Germinal center (tissue), 1 donor: ENCODE results near the gene DUSP7.
A peak's percentile ranks its signal among the peaks of the same experiment; 100 is the strongest.

Experiments
- DNase-seq: peaks from one replicate; pipeline ENCODE4 v3.0.0; 2012; ENCODE audit warnings: mixed read lengths, low spot score

Gene DUSP7, protein sequence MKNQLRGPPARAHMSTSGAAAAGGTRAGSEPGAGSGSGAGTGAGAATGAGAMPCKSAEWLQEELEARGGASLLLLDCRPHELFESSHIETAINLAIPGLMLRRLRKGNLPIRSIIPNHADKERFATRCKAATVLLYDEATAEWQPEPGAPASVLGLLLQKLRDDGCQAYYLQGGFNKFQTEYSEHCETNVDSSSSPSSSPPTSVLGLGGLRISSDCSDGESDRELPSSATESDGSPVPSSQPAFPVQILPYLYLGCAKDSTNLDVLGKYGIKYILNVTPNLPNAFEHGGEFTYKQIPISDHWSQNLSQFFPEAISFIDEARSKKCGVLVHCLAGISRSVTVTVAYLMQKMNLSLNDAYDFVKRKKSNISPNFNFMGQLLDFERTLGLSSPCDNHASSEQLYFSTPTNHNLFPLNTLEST

DNA sequence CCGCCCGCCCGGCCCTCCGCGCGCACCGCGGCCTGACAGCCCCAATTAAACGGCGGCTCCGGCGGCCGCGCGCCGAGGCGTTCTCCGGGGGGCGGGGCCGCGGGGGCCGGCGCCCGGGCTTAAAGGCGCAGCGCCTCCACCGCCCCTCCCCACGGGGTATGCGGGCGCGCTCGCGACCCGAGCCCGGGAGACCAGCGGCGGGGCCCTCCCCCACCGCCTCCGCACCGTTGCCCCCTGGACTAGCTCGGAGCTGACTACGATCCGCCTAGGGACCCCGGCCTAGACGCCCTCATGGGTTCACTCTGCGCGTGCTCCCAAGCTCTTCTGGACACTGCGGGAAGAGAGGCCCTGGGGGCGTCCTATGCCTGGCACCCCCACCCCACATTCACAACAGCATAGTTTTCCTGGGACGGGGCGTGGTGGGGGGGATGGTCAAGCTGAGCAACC, at the start of gene DUSP7:
DUSP7 (minus strand) TSS at position 51 of the 447 bp plus-strand sequence. CDS start 205 bp downstream, outside the sequence.
- DNase-seq = peak; percentile 78

DNA sequence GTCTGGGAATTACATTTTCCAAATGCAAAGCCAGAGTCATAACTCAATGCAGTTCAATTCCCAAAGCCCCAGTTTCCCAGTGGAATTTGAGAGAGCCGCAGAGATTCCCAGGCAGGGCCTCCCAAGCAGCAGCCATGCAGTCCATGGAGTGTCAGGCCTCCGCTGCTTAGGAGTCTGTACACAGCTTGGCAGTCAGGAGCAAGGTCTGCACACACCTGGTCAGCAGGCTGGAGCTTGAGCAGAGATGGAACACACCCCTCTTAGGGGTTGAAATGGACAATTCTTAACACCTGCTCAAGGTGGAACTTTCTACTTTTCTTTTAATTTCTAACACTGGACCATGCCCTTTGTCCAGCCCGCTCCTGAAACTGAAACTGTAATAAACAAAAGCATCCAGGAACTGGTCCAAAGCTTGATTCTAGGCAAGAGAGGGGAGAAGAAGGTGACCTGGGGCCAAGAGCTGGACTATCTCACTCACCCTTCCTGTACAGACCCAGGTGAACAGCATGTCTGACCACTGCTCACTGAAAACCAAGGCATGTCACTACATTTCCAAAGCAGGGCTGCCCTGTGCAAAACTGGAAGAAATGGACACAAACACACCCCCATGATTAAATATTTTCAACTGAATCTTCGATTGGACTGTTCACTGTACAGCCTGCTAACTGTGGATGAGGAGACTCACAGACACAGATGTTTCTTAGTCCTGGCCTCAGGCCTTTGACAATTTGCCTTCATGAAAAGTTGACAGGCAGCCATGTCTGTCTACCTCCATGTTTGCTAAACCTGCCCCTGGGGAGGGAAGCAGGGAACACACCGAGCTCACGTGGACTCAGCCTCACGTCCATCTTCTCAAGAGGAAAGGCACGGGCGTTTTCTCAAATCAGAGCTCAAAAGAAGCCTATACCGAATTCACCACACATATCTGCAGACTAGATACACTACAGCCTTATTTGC, 48.6 kb upstream of the DUSP7 start:
- no peak for DNase-seq

DNA sequence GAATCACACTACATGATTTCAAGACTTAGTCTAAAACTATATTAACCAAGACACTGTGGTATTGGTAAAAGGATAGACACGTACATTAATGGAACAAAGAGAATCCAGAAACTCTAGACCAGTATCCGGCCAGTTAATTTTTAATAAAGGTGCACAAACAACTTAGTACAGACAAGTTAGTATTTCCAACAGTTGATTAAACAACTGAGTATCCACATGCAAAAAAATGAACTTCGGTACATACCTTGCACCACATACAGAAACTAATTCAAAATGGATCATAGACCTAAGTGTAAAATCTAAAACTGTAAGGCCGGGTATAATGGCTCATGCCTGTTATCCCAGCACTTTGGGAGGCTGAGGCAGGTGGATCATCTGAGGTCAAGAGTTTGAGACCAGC, 46.6 kb upstream of the DUSP7 start:
- DNase-seq = no peak

DNA sequence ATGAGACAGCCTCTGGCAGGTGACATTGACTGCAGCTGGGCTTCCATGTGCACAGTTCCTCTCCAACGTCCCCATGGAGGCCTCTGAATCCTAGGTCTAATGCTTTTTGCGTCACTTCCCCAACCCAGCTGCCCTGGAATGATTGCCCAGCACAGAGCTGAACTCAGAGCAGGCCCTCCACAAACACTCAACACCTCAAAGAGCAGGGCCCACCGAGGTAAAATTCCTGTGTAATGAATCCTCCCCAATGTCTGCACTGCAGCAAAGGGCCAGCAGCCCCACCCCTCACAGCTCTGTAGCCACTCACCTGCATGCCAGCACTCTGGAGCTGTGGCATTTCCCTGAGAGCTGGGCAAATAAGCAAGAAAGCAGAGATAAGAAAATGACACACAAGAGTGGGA, 42.6 kb upstream of the DUSP7 start:
- no peak for DNase-seq

DNA sequence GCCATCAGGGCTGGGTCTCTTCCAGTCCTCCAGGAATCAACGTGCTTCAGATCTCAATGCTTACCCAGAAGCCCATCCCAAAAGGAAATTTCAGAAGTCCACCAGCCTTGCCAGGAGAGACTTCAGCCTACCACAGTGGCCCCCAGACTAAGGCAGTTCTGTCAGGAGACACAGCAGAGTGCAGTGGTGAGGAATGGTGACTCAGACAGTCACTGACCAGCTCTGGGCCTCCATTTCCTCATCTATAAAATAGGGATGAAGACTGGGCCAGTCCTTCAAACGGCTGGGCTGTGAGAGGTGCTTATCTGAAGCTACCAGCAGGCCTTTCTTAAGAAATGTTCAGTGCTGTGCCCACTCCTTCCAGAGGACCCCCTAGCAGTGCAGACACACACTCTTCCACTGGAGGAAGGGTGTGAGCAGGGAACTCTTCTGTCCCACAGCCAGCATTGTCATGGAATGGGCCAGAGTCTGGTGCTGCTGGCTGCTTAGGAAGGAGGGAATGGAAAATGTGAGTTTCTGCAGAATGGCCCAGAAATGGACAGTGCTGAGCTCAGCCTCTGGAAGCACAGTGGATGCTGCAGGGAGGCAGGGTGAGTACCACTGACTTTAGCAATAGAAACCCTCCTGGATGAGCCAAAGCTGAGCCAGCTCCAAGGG, 41.6 kb upstream of the DUSP7 start:
- no peak for DNase-seq

DNA sequence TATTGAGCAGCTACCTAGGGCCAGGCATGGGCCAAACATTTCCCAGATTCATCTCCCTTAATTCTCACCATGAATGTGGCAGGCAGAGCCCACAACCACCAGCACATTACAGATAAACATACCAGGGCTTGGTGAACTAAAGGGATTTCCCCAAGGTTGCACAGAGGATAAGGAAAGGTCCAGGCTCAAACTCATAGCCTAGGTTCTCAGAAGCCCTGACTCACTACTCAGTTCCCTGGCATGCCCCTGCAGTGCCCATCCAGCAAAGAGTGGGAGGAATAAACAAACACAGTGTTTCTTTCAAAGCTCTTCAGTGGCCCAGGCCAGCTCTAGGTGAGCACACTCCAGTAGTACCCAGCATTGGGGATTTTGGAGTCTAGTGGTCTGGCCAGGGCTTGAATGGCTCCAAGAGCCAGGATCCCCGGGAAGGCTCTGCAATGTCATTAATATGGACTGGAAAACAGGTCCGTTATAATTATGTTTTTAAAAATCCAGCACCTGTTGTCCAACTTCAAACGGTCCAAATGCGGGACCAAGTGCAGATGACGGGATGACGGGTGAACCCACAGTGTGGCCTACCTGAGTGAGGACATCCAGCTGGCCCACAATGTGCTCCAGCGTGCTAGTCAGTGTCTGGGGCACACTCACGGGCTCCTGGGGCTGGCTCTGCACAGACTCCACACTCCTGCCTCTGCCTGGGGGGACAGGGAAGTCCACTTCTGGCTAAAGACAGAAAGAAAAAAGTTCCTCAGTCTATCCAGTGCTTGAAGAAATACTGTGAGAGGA, 39.8 kb upstream of the DUSP7 start:
- no peak for DNase-seq

DNA sequence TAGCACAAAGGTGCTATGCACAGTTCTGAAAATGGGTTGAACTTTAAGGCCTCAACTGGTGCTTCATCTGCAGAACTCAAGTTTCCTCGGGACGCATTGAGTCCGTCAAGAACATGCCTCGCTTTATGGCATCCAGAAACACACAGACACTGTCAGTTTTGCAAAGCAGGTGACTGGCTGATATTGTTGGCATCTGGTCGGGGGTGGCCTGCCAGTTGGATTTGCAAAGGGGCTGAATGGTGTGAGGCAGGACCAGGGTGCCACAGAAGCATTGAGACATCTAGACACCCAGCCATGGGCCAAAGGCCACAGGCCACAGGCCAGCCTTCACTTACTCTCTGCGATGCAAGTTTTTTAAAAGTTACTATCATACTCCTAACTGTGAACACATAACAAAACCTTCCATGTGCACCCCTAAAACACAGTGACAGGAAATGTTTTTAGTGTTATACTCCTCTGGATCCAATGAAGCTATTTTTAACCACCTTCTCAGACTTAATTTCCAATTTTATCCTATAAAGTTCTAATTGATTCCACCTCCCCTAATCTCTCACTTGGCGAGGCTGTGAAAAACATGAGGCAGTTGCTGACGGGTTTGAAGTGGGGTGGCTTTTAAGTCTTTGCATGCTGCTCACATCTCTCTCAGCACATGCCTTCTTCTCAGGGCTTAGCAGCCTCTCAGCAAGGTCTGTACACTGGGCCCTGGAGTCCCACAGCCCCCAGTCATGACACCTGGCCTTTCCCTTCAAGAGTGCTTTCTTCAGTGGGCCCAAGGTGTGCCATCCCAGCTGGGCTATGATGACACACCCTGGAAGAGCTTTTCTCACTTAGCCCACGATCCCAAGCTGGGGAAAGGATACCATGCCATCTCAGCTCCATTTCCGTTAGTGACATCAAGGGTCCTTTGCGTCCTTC, 38.5 kb upstream of the DUSP7 start:
- no peak for DNase-seq

DNA sequence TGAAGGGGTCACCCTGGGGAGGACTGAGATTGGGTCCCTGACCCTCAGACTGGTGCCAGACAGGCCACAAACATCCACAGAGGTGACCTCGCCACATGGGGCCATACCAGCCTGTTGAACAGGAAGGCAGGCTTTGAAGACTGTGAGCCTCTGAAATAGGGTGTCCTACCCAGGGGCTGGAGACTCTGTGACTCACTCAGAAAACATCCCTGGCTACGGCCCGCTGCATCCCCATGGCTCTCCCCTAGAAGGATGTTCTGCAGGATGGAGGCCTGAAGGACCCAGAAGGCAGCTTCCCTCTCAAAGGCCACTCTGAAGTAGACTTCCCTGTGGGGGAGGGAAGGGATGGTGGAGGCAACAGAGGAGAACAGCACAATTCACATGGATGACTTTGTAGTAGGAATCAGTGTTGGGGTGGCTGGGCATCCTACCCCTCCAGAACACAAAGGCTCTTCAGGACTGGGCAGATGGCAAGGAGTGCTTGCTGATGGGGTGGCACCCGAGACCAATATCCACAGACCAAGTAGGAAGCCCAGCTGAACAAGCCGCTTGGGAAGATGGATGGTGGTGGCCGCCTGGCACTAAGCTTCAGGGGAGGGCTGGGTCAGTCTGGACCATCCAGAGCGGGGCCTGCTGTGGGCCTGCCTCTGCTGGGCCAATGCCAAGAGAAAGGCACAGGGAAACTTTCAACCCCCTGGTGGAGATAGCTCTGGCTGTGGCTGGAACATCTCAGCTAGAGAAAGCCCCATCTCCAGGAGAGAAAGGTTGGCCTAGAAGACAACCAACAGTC, 37.6 kb upstream of the DUSP7 start:
- DNase-seq = no peak

DNA sequence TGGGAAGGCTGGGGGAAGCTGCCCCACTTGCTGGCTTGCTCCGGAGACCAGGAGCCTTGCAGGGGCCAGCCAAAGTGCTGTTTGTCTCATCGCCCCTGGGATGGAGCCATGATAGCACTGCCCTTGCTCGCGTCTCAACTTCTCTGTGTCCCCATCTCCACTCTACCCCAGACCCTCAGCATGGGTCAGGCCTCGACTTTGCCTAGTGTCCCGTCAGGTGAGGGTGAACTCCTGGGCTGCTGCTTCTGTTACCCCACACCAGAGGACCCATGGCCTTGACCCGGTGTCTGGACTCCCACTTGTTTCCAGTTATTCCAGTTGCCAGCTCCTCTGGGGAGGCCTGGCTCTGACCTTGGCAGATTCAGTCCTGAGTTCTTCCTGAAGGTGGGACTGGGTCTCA, 36.5 kb upstream of the DUSP7 start:
- no peak for DNase-seq

DNA sequence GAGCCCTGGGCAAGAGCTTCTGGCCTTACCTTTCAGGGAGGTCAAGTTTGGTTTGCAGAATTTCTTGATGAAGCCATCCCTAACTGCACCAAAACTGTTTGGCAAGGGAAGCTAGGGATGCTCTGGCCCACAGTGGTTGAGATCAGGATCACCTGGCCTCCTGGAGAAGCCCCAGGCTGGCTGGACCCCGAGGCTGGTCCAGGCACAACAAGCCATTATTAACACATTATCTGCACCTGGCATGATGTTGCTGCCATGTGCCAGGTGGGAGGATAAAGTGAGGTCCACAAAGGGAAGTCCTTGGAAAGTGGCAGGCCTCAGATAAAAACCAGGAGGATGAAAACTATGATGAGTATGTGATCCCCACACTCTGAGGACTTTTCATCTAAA, 35.9 kb upstream of the DUSP7 start:
- DNase-seq = no peak

DNA sequence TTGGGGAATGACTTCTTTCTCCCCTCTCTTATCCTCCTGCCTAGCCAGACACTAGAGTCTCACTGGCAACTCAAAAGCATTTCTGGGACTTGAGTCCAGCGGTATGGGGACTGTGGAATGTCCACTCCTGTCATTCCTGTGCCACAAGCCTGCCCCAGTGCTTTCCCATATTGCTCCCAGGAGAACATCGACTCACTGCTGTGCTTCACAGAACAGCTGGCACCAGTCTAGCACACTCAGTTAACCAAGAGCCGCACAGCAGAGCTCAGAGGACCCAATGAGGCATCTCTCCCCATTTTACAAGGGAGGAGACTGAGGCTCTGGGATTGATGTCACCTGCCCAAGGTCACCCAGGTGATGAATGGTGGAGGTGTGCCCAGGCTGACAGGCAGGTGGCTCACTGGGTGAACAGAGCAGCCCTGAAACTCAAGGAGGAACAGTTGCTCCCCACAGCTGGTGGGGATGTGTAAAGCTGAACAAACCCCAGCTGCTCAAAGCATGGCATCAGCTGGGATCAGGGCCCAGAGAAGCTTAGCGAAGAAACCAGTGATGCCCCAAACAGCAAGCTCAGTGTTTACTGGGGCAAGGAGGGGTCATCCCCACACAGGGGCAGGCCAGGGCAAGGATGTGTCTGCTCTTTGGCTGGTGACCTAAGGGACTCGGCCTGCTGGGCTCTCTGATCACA, 35.4 kb upstream of the DUSP7 start:
- DNase-seq = no peak

DNA sequence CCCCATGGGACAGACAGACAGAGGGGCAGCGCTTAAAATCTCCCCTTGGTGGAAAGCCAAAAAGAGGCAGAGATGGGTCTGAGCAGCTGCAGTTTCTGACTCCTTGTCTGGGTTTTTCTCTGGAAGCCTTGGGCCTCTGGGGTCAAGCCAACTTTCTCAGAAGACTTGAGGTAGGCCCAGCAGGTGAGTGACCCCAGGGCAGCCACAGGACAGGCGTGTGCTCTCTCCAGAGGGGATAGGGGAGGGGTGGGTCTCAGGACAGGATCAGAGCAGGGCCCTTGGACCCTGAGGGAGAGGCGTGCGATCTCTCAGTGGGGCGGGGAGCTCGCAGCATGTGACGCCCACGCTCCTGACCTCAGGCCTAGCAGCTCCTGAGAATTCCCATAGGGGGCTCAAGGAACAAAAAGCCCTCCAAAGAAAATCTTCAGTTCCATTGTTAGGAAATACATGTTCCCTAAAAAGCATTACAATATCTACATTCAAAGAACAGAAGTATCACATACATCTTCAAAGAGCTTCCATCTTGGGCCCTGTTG, 34.6 kb upstream of the DUSP7 start:
- DNase-seq = no peak

DNA sequence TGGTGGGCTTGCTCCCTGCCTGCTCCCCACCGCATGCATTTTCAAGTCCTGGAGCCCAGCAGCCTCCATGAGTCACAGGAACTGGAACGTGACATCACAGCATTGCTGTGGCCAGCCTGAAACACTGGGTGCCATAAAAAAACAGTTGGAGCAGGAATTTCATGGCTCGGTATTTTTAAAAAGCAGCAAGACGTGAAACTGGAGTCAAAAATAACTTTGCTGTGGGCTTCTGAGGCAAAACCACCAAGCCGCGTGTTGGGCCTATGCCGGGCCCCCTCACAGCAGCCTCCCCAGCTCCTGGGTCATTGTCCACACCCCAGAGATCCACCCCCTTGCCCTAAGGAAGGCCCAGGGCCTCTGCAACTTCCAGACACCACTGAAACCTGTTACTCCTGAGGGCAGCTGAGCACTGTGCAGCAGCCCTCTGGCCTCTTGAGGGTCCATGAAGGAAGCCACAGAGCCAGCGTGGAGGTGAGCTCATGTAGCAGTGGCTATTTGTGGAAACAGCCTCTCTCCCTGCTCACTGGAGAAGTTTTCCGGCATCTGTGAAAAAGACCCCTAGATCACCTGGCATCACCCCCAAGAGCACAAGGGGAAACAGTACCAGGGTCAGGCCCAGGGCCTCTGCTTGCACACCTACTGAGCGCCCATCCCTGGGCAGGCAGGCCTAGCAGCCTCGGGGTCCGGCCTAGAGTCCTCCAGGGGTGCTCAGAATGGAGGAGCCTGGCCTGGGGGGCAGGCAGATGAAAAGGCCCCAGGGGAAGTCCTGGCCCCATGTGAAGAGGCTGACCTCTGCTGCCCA, 34.0 kb upstream of the DUSP7 start:
- no peak for DNase-seq

DNA sequence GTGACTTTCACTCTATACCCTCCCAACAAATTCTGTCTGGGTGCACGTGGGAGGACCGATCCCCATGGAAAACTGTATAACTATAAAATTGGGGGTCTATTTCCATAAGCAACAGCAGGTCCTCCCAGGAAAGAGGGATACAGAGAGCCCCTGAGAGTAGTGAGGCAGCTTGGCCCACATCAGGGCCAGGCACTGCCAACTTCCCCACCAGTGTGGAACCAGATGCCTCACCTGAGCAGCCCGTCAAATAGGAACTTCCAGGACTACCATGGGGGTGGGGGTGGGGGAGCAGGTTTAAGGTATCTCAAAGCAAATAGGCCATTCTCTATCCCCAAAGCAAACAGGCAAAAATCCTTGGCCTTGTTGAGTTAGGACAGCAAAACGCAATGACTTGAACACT, 33.3 kb upstream of the DUSP7 start:
- DNase-seq = no peak

DNA sequence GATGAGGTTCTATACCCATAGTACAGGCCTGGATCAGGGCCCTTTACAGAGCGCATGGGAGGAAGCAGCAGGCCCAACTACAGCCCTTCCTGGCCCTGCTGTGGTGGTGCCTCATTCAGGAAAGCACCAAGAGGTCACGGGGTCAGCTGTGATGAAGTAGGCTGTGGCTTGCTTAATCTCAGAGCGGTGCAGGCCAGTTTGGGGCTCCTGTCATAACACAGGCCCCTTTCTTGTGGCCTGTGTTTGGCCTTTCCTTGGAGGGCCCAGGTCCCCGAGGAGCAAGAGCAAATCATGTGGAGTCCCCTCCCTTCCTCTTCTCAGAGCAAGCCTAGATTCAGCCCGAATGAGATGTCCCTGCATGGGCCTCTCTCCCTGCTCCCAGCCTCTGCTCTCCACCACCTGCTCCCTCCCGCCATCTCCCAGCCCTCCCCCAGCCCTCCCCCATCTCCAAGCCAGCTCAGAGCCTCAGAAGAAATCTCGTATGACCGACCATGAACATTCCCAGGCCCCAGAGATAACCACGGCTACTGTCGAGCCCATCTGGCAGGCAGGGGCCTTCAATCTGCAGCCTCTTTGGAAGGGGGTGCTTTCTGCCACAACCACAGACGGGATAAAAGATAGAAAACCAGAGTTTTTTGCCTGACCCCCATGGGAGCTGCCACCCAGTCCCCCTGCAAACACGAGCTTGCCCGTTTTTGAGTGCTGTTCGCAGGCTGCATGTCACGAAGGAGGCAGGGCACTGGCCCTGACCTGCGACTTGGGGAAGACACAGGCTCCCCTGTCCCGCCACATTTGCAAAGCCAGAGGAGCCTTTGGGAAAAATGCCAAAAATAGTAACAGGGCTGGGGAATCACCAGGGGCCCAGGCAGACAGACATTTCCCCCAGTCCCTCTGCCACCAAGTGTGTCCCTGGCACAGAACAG, 32.3 kb upstream of the DUSP7 start:
- no peak for DNase-seq

DNA sequence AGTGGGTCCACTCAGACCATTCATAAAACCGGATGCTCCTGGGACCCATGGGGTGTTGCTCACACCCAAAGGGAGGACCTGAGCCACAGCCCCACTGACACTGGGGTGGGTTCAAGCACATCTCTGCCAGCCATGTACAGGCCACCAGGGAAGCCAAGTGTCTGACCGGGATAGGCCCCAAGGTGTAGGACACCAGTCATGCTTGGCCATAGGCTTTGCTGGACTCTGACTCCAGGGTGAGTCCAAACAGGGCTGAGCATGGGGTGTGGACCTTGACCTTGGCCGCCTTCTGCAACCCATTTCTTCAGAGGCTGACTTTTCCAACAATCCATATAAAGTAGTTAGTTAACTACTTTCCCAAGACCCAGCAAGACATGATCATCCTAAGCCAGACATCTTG, 31.4 kb upstream of the DUSP7 start:
- no peak for DNase-seq
